ENCODE data around the gene PRKCB.

The PRKCB gene

GRCh38 chr16:23835390-23836077, at the start of gene PRKCB:
TSS of gene PRKCB (plus strand) at chr16:23835983.
- DNase-seq = no peak

- no peak for DNase-seq
Observed at GRCh38 chr16:23786964-23787561, 48.7 kb upstream of the PRKCB start.

GRCh38 chr16:23788685-23789084, 47.1 kb upstream of the PRKCB start:
- DNase-seq = no peak

- DNase-seq = no peak
Observed at GRCh38 chr16:23795378-23795777, 40.4 kb upstream of the PRKCB start.

- no peak for DNase-seq
Observed at GRCh38 chr16:23796941-23797340, 38.8 kb upstream of the PRKCB start.

- DNase-seq = peak in 1 of 2 experiments; percentile 32
Observed at GRCh38 chr16:23801378-23801777, 34.4 kb upstream of the PRKCB start.

- no peak for DNase-seq
Observed at GRCh38 chr16:23802776-23803175, 33.0 kb upstream of the PRKCB start.

- DNase-seq = peak in 1 of 2 experiments; percentile 1
Observed at GRCh38 chr16:23803591-23804123, 32.1 kb upstream of the PRKCB start.

GRCh38 chr16:23807028-23807427, 28.8 kb upstream of the PRKCB start:
- DNase-seq = no peak

GRCh38 chr16:23821467-23821866, 14.3 kb upstream of the PRKCB start:
- DNase-seq = no peak

GRCh38 chr16:23821875-23822688, 13.7 kb upstream of the PRKCB start:
- no peak for DNase-seq

GRCh38 chr16:23823475-23824384, 12.1 kb upstream of the PRKCB start:
- no peak for DNase-seq

GRCh38 chr16:23824909-23825308, 10.9 kb upstream of the PRKCB start:
- no peak for DNase-seq

GRCh38 chr16:23826528-23827045, 9.2 kb upstream of the PRKCB start:
- no peak for DNase-seq

- no peak for DNase-seq
Observed at GRCh38 chr16:23827057-23827456, 8.7 kb upstream of the PRKCB start.

GRCh38 chr16:23829454-23829853, 6.3 kb upstream of the PRKCB start:
- no peak for DNase-seq

- no peak for DNase-seq
Observed at GRCh38 chr16:23830276-23830675, 5.5 kb upstream of the PRKCB start.

GRCh38 chr16:23832882-23833281, 2.9 kb upstream of the PRKCB start:
- no peak for DNase-seq

- DNase-seq = no peak
Observed at GRCh38 chr16:23833504-23833903, 2.3 kb upstream of the PRKCB start.

GRCh38 chr16:23833960-23834685, 1.7 kb upstream of the PRKCB start:
- no peak for DNase-seq

- DNase-seq = no peak
Observed at GRCh38 chr16:23836078-23836403, 258 bp downstream of the PRKCB start.
